ENCODE measurements around the gene AQR.

DNA sequence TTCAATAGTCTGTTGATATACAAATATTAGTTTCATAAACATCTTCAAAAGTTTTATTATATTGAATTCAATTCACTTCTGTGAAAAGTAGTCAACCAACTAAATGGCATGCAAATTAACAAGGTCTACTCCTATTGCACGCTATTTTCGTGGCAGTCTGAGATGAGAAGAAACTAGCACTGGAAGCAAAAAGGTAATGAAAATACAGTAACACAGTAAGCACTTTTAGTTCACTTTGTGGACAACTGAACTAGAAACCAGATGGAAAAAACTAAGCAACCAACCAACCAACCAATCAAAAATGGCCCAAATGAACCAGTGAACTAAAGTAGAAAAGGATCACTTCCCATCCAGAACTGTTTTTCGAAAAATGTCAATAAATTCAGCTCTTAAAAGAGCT is 118.5 kb downstream of the AQR start:
- no peak for TF ChIP-seq POLR2A (IDR thresholded peaks at IDR 0.05)
- TF ChIP-seq, protein P1, sequence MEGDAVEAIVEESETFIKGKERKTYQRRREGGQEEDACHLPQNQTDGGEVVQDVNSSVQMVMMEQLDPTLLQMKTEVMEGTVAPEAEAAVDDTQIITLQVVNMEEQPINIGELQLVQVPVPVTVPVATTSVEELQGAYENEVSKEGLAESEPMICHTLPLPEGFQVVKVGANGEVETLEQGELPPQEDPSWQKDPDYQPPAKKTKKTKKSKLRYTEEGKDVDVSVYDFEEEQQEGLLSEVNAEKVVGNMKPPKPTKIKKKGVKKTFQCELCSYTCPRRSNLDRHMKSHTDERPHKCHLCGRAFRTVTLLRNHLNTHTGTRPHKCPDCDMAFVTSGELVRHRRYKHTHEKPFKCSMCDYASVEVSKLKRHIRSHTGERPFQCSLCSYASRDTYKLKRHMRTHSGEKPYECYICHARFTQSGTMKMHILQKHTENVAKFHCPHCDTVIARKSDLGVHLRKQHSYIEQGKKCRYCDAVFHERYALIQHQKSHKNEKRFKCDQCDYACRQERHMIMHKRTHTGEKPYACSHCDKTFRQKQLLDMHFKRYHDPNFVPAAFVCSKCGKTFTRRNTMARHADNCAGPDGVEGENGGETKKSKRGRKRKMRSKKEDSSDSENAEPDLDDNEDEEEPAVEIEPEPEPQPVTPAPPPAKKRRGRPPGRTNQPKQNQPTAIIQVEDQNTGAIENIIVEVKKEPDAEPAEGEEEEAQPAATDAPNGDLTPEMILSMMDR (IDR thresholded peaks at IDR 0.05) = no peak
